Effector memory CD4-positive, alpha-beta T cell (primary cell): ENCODE measurements around the gene SLC30A4.
"Not testable (repeated sequence)": the region's sequence is repeated elsewhere in the genome, so short reads cannot be mapped to it uniquely, and the experiment has no call there.

Experiments used
- DNase-seq, 3 donors: peaks; one replicate each; pipeline ENCODE4 v3.0.0-alpha.2; 2020
- H3K27ac ChIP-seq: 2 replicates; pipeline ENCODE4 v1.7.0; 2013; ENCODE audit warnings: mild to moderate bottlenecking, low read length, moderate library complexity; ENCODE audit not compliant: insufficient read depth, poor library complexity, severe bottlenecking
- H3K27me3 ChIP-seq: replicated peaks from 2 replicates; pipeline ENCODE4 v1.7.0; 2013; ENCODE audit warnings: mild to moderate bottlenecking, low read length; ENCODE audit not compliant: insufficient read depth, control insufficient read depth, poor library complexity, severe bottlenecking
- H3K36me3 ChIP-seq: 2 replicates; pipeline ENCODE4 v1.7.0; 2013; ENCODE audit warnings: mild to moderate bottlenecking, low read length, moderate library complexity; ENCODE audit not compliant: control insufficient read depth, insufficient read depth
- H3K4me1 ChIP-seq: 2 replicates; pipeline ENCODE4 v1.7.0; 2013; ENCODE audit warnings: low read length, mild to moderate bottlenecking; ENCODE audit not compliant: control insufficient read depth, insufficient read depth, poor library complexity, severe bottlenecking
- H3K4me3 ChIP-seq: 2 replicates; pipeline ENCODE4 v1.7.0; 2013; ENCODE audit warnings: low read length, low read depth, mild to moderate bottlenecking; ENCODE audit not compliant: insufficient read depth, poor library complexity, severe bottlenecking
- H3K9me3 ChIP-seq: 2 replicates; pipeline ENCODE4 v1.7.0; 2013; ENCODE audit warnings: mild to moderate bottlenecking, low read length, moderate library complexity; ENCODE audit not compliant: control insufficient read depth

Gene SLC30A4

DNA sequence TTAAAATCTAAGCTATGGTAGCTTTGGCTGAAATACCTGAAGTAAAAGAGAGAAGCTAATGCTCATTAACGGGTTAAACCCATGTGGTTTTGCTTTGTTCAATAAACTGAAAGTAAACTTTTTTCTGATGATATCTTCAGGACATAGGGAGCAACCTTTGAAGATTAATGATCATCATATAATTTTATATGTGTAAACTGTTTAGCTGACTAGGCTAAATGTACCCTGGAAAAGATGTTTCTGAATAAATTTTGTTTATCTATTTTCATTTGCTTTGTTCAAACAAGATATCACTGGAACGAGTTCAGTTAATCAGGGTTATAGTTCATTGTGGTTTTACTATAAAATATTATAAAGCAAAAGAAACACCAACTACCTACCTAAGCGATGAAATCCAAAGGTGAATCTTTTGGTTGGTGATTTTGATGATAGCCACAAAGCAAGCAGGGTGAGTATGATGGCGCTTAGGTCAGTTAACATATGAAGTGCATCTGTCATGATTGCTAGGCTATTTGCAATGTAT, 11.7 kb downstream of the SLC30A4 start:
- DNase-seq = no peak
- no peaks in the 10 kb centered on the region for H3K9me3 ChIP-seq
- H3K36me3 ChIP-seq = peaks cover 7% of the 10 kb centered on the region
- H3K27me3 ChIP-seq = no peaks in the 10 kb centered on the region
- H3K4me3 ChIP-seq = no peak overlapping the region
- no peak overlapping the region for H3K27ac ChIP-seq
- H3K4me1 ChIP-seq = no peaks in the 10 kb centered on the region

DNA sequence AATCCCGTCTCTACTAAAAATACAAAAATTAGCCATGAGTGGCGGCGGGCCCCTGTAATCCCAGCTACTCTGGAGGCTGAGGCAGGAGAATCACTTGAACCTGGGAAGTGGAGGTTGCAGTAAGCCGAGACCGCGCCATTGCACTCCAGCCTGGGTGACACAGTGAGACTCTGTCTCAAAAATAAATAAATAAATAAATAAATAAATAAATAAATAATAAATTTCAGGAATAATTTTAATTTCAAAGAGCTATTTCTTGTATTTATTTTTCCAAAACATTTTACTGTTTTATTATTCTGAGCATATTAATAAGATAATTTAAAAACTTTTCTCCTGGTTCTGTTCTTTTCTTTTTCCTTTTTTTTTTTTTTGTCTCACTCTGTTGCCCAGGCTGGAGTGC, 15.4 kb downstream of the SLC30A4 start:
- DNase-seq, H3K36me3 ChIP-seq, H3K27me3 ChIP-seq, H3K4me3 ChIP-seq, H3K9me3 ChIP-seq, H3K27ac ChIP-seq, H3K4me1 ChIP-seq: not testable (repeated sequence)

DNA sequence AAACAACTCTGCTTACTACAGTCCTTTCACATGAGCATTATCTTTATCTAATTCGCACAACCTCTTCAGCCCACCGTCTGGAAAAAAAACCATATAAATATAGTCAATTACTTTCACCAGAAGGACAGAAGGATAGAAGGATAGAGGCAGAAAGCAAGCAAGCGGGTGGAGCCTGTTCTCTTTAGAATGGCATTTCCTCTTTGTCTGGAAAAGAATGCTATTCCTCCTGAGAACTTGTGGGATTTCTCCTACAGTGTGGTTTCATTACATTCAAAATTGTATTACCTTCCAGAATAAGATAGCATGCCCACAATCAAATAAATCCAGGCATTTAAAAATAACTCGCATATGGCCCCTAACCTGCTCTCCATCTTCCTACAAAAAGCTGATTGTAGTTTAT, 23.1 kb downstream of the SLC30A4 start:
- Histone ChIP-seq H3K4me3 (no peak overlapping the region), H3K27me3 (no peaks in the 10 kb centered on the region), H3K27ac (no peak overlapping the region), H3K36me3 (no peaks in the 10 kb centered on the region), H3K9me3 (no peaks in the 10 kb centered on the region), H3K4me1 (no peaks in the 10 kb centered on the region)
- no peak for DNase-seq

DNA sequence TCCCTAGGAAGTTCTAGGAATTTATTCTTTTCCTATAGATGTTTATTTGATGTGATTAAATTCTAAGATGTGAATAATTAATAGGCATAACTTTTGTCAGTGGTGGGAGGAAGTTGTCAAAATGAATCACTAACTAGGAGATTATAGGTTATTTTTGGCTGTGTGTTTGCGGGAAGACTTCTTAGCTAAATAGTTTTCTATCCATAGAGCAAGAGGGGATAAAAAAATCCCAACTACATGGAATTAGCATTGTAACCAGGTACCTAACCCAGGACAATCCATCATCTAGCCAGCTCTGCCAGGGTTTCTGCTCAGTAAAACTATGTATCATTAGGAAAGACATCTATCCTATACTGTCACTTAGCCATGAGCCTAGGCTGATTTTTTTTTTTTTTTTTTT, 23.9 kb downstream of the SLC30A4 start:
- no peak overlapping the region for H3K27ac ChIP-seq
- H3K27me3 ChIP-seq = no peaks in the 10 kb centered on the region
- no peaks in the 10 kb centered on the region for H3K4me1 ChIP-seq
- H3K4me3 ChIP-seq = no peak overlapping the region
- DNase-seq = no peak
- H3K9me3 ChIP-seq = no peaks in the 10 kb centered on the region
- no peaks in the 10 kb centered on the region for H3K36me3 ChIP-seq

DNA sequence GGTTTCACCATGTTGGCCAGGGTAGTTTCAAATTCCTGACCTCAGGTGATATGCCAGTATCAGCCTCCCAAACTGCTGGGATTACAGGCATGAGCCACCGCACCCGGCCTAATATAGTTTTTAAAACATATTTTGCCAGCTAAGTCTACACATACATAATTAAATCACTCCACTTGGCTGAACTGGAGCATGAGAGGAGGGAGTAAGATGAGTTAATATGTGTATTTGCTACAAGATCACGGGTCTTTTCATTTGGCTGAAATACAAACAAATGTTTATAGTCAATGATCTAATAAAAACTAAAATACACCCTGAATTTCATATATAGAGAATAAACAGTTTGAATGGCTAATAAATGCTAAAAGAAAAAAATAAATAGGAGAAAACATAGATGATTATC, 25.3 kb downstream of the SLC30A4 start:
- H3K4me3 ChIP-seq = no peak overlapping the region
- no peaks in the 10 kb centered on the region for H3K27me3 ChIP-seq
- no peak for DNase-seq
- H3K36me3 ChIP-seq = no peaks in the 10 kb centered on the region
- no peaks in the 10 kb centered on the region for H3K9me3 ChIP-seq
- no peak overlapping the region for H3K27ac ChIP-seq
- no peaks in the 10 kb centered on the region for H3K4me1 ChIP-seq

DNA sequence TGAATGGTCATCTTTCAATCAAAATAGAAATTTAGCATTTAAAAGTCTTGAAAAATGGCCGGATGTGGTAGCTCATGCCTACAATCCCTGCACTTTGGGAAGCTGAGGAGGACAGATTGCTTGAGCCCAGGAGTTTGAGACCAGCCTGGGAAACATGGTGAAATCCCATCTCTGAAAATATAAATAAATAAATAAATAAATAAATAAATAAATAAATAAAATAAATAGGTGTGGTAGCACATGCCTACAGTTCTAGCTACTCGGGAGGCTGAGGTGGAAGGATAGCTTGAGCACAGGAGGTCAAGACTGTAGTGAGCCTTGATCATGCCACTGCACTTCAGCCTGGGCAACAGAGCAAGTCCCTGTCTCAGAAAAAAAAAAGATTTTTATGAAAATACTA, 25.9 kb downstream of the SLC30A4 start:
- no peaks in the 10 kb centered on the region for H3K27me3 ChIP-seq
- H3K36me3 ChIP-seq = no peaks in the 10 kb centered on the region
- no peak overlapping the region for H3K27ac ChIP-seq
- no peaks in the 10 kb centered on the region for H3K9me3 ChIP-seq
- H3K4me3 ChIP-seq = no peak overlapping the region
- H3K4me1 ChIP-seq = no peaks in the 10 kb centered on the region
- no peak for DNase-seq

DNA sequence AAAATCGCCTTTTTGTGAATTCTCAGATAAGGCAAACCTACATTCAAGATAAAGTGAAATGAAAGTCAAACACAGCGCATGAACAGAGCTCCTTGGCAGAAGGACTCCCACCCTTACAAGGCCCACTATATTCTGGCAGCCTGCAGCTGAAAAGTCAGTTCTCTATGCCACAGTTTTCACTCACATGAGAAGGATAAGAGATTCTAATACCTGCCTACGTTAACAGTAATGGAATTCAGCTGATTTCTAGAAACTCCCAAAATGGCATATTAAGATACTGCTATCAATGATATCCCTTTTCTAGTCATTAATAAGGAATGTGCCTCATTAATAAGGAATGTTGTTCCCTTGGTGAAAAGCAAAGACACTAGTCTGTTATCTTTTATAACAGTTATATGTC, 27.0 kb downstream of the SLC30A4 start:
- no peaks in the 10 kb centered on the region for H3K36me3 ChIP-seq
- no peak overlapping the region for H3K4me3 ChIP-seq
- no peak for DNase-seq

DNA sequence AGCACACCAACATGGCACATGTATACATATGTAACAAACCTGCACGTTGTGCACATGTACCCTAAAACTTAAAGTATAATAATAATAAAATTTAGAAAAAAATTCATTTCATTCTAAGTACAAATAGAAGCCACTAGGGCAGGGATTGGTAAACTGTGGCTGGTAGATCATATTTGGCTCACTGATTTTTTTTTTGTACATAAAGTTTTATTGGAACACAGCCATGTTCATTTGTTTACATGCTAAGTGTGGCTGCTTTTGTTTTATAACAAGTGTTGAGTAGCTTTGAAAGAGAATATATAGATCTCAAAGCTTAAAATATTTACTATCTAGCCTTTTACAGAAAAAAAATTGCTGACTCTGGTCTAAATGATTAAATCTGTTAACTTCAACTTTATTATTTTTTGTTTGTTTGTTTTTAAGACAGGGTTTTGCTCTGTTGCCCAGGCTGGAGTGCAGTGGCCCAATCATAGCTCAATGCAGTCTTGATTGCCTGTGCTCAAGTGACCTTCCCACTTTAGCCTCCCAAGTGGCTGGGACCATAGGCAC, 32.8 kb downstream of the SLC30A4 start:
- Histone ChIP-seq H3K4me3 (no peak overlapping the region), H3K36me3 (no peaks in the 10 kb centered on the region), H3K4me1 (no peaks in the 10 kb centered on the region), H3K9me3 (no peaks in the 10 kb centered on the region), H3K27me3 (no peaks in the 10 kb centered on the region), H3K27ac (no peak overlapping the region)
- no peak for DNase-seq

More for the DNA sequence above, 27.0 kb downstream of the SLC30A4 start:
- Histone ChIP-seq H3K27me3 (no peaks in the 10 kb centered on the region), H3K27ac (no peak overlapping the region), H3K4me1 (no peaks in the 10 kb centered on the region), H3K9me3 (no peaks in the 10 kb centered on the region)

DNA sequence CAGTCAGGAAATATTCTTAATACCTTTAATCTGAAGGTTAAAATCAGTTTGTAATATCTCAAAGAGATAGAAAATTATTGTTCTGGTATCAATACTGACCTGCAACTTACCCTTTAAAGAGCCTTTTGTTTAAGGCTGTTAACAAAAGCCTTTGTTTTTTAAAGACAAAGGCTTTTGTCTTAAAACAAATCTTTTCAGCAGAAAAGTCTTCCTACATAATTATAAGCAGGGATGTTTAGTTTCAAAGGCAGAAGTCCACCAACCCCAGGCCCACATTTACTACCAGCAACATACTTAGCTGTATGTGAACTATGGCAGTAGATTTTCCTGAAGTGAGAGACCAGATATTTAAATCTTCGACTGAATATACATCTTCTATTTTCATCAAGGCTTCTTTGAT, 36.2 kb downstream of the SLC30A4 start:
- H3K36me3 ChIP-seq = no peaks in the 10 kb centered on the region
- no peaks in the 10 kb centered on the region for H3K27me3 ChIP-seq
- no peak for DNase-seq
- no peak overlapping the region for H3K4me3 ChIP-seq
- H3K9me3 ChIP-seq = no peaks in the 10 kb centered on the region
- H3K27ac ChIP-seq = no peak overlapping the region
- H3K4me1 ChIP-seq = no peaks in the 10 kb centered on the region

DNA sequence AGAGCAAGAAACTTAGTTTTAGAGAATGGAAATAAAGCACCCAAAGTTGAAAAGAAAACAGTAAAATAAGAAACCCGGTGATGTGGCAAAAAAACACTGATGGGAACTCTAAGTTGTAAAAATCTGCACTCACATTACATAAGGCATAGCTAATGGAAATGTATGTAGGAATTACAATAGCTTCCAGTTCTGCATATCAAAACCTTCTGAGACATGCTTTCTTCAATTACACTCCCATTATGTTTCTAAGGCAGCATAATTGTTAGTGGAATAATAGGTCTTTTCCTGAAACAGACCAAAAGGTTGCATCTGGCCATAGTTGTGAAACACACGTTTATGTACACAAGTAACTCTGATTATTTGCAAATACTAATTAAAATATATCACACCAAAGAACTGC, 41.4 kb downstream of the SLC30A4 start:
- Histone ChIP-seq H3K27me3 (no peaks in the 10 kb centered on the region), H3K4me3 (no peak overlapping the region), H3K27ac (no peak overlapping the region), H3K9me3 (no peaks in the 10 kb centered on the region), H3K36me3 (no peaks in the 10 kb centered on the region), H3K4me1 (no peaks in the 10 kb centered on the region)
- no peak for DNase-seq
